T-helper 1 cell treated with Interleukin-12 subunit alpha and Interleukin-12 subunit beta and Interleukin-4 antibody, amounts not matched to agents 30 μg/mL and 1 μg/mL, for 36 hours (primary cell): ENCODE data around the gene EPHA6.
"Not testable (repeated sequence)": the region's sequence is repeated elsewhere in the genome, so short reads cannot be mapped to it uniquely, and the experiment has no call there.

Source experiments
- H3K27ac Mint-ChIP-seq: one replicate; pipeline ENCODE4 v1.8.0; 2021; ENCODE audit warnings: mild to moderate bottlenecking, mixed read lengths
- H3K27me3 Mint-ChIP-seq: one replicate; pipeline ENCODE4 v1.8.0; 2021; ENCODE audit warnings: low read depth, mixed read lengths
- H3K36me3 Mint-ChIP-seq: one replicate; pipeline ENCODE4 v1.8.0; 2021; ENCODE audit warnings: low read depth, mixed read lengths
- H3K4me1 Mint-ChIP-seq: one replicate; pipeline ENCODE4 v1.8.0; 2021; ENCODE audit warnings: low read depth, mixed read lengths
- H3K4me3 Mint-ChIP-seq: one replicate; pipeline ENCODE4 v1.8.0; 2021; ENCODE audit warnings: mild to moderate bottlenecking, moderate library complexity, mixed read lengths
- H3K9me3 Mint-ChIP-seq: one replicate; pipeline ENCODE4 v1.8.0; 2021; ENCODE audit warnings: mixed read lengths

EPHA6 gene

GRCh38 chr3:97232393-97233034, 418.1 kb downstream of the EPHA6 start:
- no peak overlapping the region for H3K4me3 Mint-ChIP-seq
- no peaks in the 10 kb centered on the region for H3K9me3 Mint-ChIP-seq
- H3K36me3 Mint-ChIP-seq = no peaks in the 10 kb centered on the region
- peaks cover 2% of the 10 kb centered on the region for H3K4me1 Mint-ChIP-seq
- H3K27ac Mint-ChIP-seq = no peak overlapping the region
- no peaks in the 10 kb centered on the region for H3K27me3 Mint-ChIP-seq

DNA sequence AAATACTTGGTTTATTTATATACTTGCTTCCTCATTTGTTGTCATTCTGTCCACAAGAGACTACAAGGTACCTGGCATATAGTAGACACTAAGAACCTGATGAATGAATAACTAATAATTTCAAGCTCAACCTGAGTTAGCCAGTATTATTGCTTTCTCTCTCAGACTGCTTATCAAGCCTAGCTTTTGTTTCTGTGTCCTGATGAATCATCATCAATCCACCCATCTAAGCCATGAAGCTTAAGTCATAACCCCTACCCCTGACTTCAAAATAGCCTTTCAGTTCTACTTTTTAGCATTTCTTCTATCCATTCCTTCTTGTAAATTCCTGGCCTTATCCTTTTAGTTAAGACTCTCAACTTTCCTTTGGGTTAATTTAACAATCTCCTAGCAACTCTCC, 420.8 kb downstream of the EPHA6 start:
- Mint-ChIP-seq H3K9me3 (no peaks in the 10 kb centered on the region), H3K36me3 (no peaks in the 10 kb centered on the region), H3K4me1 (no peaks in the 10 kb centered on the region), H3K4me3 (no peak overlapping the region), H3K27me3 (no peaks in the 10 kb centered on the region), H3K27ac (no peak overlapping the region)

DNA sequence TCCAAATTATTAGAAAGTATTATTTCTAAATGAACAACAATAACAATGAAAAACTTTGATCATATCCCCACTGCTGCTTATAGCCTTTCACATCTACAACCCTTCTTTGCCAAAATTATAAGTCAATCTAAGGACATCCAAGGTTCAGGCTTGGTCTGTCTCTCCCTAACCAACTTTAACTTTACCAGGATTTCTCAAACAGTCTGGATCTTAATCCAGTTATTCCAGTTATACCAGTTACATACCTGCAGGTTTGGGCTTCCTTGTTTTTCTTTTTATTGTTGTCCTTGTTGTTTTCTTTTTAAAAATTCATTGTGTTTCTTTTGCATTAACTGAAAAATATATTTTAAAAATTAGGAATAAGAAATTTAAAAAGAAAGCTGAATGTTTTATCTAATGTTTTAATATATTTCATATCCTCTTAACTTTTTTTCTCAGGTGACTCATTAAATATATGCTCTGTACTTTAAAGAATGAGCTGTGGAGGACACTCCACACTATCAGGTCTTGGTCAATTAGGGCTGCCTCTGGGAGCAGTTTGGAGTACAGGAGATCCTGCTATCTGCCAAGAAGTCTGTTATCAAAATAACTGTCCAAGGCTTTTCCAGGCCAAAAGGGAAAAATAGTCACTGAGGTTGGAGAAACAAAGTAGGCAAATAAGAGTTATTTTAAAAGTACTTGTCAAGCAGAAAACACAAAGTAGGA, 421.4 kb downstream of the EPHA6 start:
- Mint-ChIP-seq H3K27ac (no peak overlapping the region), H3K27me3 (no peaks in the 10 kb centered on the region), H3K36me3 (no peaks in the 10 kb centered on the region)

GRCh38 chr3:97241417-97241816, 427.0 kb downstream of the EPHA6 start:
- H3K27me3 Mint-ChIP-seq = no peaks in the 10 kb centered on the region
- H3K27ac Mint-ChIP-seq = no peak overlapping the region
- H3K4me1 Mint-ChIP-seq = no peaks in the 10 kb centered on the region
- H3K4me3 Mint-ChIP-seq = no peak overlapping the region
- H3K9me3 Mint-ChIP-seq = no peaks in the 10 kb centered on the region
- no peaks in the 10 kb centered on the region for H3K36me3 Mint-ChIP-seq

More for the DNA sequence above, 421.4 kb downstream of the EPHA6 start:
- H3K9me3 Mint-ChIP-seq = no peaks in the 10 kb centered on the region
- no peak overlapping the region for H3K4me3 Mint-ChIP-seq
- no peaks in the 10 kb centered on the region for H3K4me1 Mint-ChIP-seq

GRCh38 chr3:97245201-97245910, 431.0 kb downstream of the EPHA6 start:
- Mint-ChIP-seq H3K27me3 (no peaks in the 10 kb centered on the region), H3K4me3 (no peak overlapping the region), H3K36me3 (no peaks in the 10 kb centered on the region), H3K27ac (no peak overlapping the region), H3K4me1 (no peaks in the 10 kb centered on the region), H3K9me3 (no peaks in the 10 kb centered on the region)

DNA sequence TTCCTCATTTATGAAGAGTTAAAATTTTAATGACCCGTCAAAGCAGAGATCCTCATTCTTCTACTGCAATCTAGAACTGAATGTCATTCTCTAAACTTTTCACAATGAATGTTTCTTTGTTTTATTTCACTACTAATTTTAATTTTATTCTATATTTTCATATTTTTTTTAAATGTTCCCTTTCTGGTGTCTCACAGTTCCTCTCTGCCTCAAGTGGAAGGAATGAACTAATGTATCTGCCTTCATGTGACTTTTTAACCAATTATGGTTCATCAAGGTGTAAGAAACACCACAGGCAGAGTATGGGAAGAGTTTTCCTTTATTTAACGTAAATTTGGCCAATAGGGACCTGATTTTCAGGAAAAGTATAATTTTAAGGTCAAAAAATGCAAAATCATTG, 441.7 kb downstream of the EPHA6 start:
- no peak overlapping the region for H3K27ac Mint-ChIP-seq
- no peaks in the 10 kb centered on the region for H3K27me3 Mint-ChIP-seq
- no peaks in the 10 kb centered on the region for H3K36me3 Mint-ChIP-seq
- H3K9me3 Mint-ChIP-seq = no peaks in the 10 kb centered on the region
- no peak overlapping the region for H3K4me3 Mint-ChIP-seq
- no peaks in the 10 kb centered on the region for H3K4me1 Mint-ChIP-seq

- Mint-ChIP-seq H3K4me3 (no peak overlapping the region), H3K36me3 (no peaks in the 10 kb centered on the region), H3K27ac (no peak overlapping the region), H3K9me3 (no peaks in the 10 kb centered on the region), H3K27me3 (no peaks in the 10 kb centered on the region), H3K4me1 (no peaks in the 10 kb centered on the region)
Observed at GRCh38 chr3:97257942-97258697, 443.7 kb downstream of the EPHA6 start.

- no peak overlapping the region for H3K4me3 Mint-ChIP-seq
- no peaks in the 10 kb centered on the region for H3K27me3 Mint-ChIP-seq
- H3K4me1 Mint-ChIP-seq = no peaks in the 10 kb centered on the region
- H3K9me3 Mint-ChIP-seq = no peaks in the 10 kb centered on the region
- H3K36me3 Mint-ChIP-seq = no peaks in the 10 kb centered on the region
- H3K27ac Mint-ChIP-seq = no peak overlapping the region
Observed at GRCh38 chr3:97259263-97259662, 444.9 kb downstream of the EPHA6 start.

GRCh38 chr3:97264180-97264579, 449.8 kb downstream of the EPHA6 start:
- Mint-ChIP-seq H3K36me3 (no peaks in the 10 kb centered on the region), H3K27me3 (no peaks in the 10 kb centered on the region), H3K9me3 (no peaks in the 10 kb centered on the region), H3K27ac (no peak overlapping the region), H3K4me3 (no peak overlapping the region), H3K4me1 (no peaks in the 10 kb centered on the region)

DNA sequence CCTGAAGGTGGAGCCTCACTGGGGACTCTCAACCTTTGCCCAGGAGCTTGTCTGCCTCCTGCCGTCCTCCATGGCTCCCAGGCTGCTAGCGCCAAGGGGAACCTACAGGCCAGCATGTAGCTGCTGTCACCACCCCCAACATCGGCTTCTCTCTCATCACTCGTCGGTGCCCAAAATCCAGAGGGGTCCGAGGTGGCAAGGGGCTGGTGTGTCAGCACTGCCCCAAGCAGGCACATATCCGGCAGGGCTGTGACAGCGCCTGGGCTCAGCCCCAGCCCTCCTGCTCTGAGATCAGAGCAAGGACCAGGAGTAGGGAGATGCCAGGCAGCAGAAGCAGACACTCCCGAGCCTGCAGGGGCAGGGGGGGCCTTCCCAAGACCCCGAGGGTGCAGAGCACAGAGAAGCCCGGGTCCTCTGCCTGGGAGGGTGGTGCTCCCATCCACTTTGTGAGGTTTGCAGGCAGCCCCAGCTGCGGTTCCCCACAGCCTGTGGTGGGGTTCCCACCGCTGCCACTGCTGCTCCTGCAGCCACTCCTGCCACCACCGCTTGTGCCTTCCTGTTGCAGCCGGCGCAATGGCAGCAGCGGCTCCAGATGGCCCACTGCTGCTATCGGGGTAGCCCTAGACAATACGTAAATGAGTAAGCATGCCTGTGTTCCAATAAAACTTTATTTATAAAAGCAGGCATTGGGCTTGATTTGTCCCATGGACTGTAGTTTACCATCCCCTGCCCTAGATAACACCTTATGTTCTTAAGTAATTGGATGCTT, 451.0 kb downstream of the EPHA6 start:
- H3K36me3 Mint-ChIP-seq = no peaks in the 10 kb centered on the region
- H3K4me3 Mint-ChIP-seq = no peak overlapping the region
- H3K27me3 Mint-ChIP-seq = no peaks in the 10 kb centered on the region
- no peak overlapping the region for H3K27ac Mint-ChIP-seq
- no peaks in the 10 kb centered on the region for H3K9me3 Mint-ChIP-seq
- H3K4me1 Mint-ChIP-seq = no peaks in the 10 kb centered on the region

GRCh38 chr3:97269202-97269601, 454.8 kb downstream of the EPHA6 start:
- no peak overlapping the region for H3K27ac Mint-ChIP-seq
- H3K9me3 Mint-ChIP-seq = no peaks in the 10 kb centered on the region
- no peak overlapping the region for H3K4me3 Mint-ChIP-seq
- no peaks in the 10 kb centered on the region for H3K4me1 Mint-ChIP-seq
- H3K36me3 Mint-ChIP-seq = no peaks in the 10 kb centered on the region
- H3K27me3 Mint-ChIP-seq = no peaks in the 10 kb centered on the region

DNA sequence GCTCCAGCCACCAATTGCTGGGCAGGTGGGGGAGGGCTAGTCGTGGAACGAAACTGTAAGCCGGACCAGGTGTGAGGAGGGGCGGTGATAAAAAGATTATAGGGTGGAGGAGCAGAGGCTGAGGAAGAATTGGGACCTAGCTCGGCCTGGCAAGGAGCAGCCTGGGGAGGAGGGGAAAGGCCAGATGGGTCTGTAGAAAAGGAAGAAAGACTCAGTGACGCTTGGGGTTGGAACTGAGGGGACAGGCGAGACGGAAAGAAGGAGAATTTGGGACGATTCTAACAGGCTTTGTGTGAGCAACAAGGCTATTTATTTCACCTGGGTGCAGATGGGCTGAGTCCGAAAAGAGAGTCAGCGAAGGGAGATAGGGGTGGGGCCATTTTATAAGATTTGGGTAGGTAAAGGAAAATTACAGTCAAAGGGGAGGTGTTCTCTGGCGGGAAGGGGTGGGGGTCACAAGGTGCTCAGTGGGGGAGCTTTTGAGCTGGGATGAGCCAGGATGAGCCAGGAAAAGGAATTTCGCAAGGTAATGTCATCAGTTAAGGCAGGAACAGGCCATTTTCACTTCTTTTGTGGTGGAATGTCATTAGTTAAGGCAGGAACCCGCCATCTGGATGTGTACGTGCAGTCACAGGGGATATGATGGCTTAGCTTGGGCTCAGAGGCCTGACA, 462.6 kb downstream of the EPHA6 start:
- not testable (repeated sequence) for H3K36me3 Mint-ChIP-seq, H3K4me1 Mint-ChIP-seq, H3K9me3 Mint-ChIP-seq, H3K4me3 Mint-ChIP-seq, H3K27me3 Mint-ChIP-seq, H3K27ac Mint-ChIP-seq

DNA sequence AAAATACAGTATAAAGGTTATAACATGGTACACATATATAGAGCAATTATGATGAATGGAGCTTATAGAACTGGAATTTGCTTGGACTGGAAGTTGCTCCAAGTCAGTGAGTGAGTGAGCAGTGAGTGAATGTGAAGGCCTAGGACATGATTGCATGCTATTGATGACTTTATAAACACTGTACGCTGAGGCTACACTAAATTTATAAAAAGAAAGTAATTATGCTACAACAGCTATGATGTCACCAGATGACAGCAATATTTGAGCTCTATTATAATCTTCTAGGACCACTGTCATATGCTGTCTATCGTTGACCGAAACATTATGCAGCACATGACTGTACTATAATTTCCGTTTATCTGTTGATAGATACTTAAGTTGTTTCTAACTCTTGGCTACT, 463.3 kb downstream of the EPHA6 start:
- H3K27ac Mint-ChIP-seq = no peak overlapping the region
- no peak overlapping the region for H3K4me3 Mint-ChIP-seq
- H3K27me3 Mint-ChIP-seq = no peaks in the 10 kb centered on the region
- H3K36me3 Mint-ChIP-seq = no peaks in the 10 kb centered on the region
- peaks cover 7% of the 10 kb centered on the region for H3K9me3 Mint-ChIP-seq
- no peaks in the 10 kb centered on the region for H3K4me1 Mint-ChIP-seq

GRCh38 chr3:97278506-97278905, 464.1 kb downstream of the EPHA6 start:
- Mint-ChIP-seq H3K4me3 (no peak overlapping the region), H3K27me3 (no peaks in the 10 kb centered on the region), H3K27ac (no peak overlapping the region), H3K9me3 (peaks cover 7% of the 10 kb centered on the region), H3K36me3 (no peaks in the 10 kb centered on the region), H3K4me1 (no peaks in the 10 kb centered on the region)
